Lower leg skin (tissue), 4 donors: ENCODE data around the gene TUBA4A. TPM values are rescaled to one million over a fixed set of nuclear protein-coding genes. Genes with fewer than 3 reads are reported as not detected.
"Not testable (repeated sequence)": the region's sequence is repeated elsewhere in the genome, so short reads cannot be mapped to it uniquely, and the experiment has no call there.

Experiments used
- DNase-seq, 2 donors: peaks; one replicate each; pipeline ENCODE4 v3.0.0-alpha.2; 2019; ENCODE audit warnings: low spot score in 2 of 2
- H3K4me3 ChIP-seq: fragments of 200-600 bp; sonication (generic); 2 replicates; pipeline ENCODE4 v1.5.1; 2017; ENCODE audit warnings: mild to moderate bottlenecking, low read depth; ENCODE audit not compliant: poor library complexity, severe bottlenecking
- POLR2A ChIP-seq, 2 donors: fragments of 450-650 bp; IDR thresholded peaks; one replicate each; pipeline ENCODE4 v1.6.1; 2016 to 2017; ENCODE audit warnings: antibody characterized with exemption in 2 of 2, mild to moderate bottlenecking in 1 of 2, moderate library complexity in 1 of 2
- WGBS, 2 donors: methylation state at CpG; one replicate each; pipeline ENCODE4 v1.1.5; 2018; 5-methylcytosine and 5-hydroxymethylcytosine counted together
- intact Hi-C: fragments of 100-400 bp; cut with DNase I; formaldehyde crosslinking; loops from one replicate; pipeline ENCODE4 v1.15.0; 2023; ENCODE audit warnings: low total_unique reads
- microRNA counts, 2 donors: library from miRNA; unstranded; fragments of <30 nt; microRNA quantifications; one replicate each; lab custom pipeline; 2016
- microRNA-seq, 2 donors: library from miRNA; unstranded; fragments of <30 nt; microRNA quantifications; one replicate each; pipeline ENCODE4, GENCODE V29; 2016; ENCODE audit warnings: borderline replicate concordance in 2 of 2, borderline number of aligned reads in 1 of 2
- total RNA-seq, 4 donors: library from RNA; depleted of rRNA; stranded (reverse); fragments of >200 nt; gene quantifications; one replicate each; pipeline ENCODE4 v1.1.0, GENCODE V29; 2016
- TF ChIP-seq, protein P1 (sequence below), 3 donors: fragments of 450-650 bp; IDR thresholded peaks; one replicate each; pipeline ENCODE4 v1.5.1; 2016; ENCODE audit warnings: antibody characterized with exemption in 3 of 3, mild to moderate bottlenecking in 3 of 3, moderate library complexity in 2 of 3

The TUBA4A gene
- total RNA-seq, 4 donors from 2014 or later = 181 to 522 (median 240) TPM

DNA sequence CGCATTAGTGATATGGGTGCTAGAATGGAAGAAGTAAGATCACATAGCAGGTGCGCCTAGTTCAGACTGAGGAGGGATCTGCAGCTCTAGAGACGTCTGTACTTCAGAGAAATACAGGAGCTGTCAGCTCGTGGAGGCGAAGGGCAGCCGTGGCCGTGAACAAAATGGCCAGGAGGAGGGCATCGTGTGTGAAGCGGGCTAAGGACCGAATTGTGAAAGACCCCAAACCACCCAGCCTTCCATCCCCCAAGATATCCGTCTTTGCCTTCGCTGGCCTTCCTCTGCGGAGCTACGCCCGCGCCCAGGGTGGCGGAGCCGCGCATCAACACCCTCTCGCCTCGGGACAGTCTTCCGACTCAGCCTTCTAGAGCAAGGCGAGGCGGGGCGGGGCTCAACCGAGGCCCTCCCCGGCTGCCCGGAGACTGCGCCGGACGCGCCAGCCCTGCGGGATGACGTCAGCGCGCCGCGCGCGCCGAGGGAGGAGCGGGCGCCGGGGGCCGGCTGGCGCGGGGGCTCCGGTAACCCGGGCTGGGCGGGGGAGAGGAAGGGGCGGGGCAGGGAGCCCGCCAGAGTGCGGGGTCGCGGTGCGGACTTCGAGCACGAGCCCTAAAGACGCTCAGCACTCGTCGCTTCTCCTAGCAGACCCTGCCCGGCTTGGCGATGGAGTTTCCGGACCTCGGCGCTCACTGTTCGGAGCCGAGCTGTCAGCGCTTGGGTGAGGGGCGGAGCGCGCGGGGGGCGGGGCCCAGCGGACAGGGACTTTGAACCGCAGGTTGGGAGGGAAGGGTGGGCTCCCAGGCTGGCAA is 47.2 kb downstream of the TUBA4A start, which contains the start of gene ZFAND2B:
ZFAND2B (plus strand) TSS at position 455 of the 806 bp plus-strand sequence; CDS start at position 661, 206 bp downstream.
- TF ChIP-seq, protein P1, sequence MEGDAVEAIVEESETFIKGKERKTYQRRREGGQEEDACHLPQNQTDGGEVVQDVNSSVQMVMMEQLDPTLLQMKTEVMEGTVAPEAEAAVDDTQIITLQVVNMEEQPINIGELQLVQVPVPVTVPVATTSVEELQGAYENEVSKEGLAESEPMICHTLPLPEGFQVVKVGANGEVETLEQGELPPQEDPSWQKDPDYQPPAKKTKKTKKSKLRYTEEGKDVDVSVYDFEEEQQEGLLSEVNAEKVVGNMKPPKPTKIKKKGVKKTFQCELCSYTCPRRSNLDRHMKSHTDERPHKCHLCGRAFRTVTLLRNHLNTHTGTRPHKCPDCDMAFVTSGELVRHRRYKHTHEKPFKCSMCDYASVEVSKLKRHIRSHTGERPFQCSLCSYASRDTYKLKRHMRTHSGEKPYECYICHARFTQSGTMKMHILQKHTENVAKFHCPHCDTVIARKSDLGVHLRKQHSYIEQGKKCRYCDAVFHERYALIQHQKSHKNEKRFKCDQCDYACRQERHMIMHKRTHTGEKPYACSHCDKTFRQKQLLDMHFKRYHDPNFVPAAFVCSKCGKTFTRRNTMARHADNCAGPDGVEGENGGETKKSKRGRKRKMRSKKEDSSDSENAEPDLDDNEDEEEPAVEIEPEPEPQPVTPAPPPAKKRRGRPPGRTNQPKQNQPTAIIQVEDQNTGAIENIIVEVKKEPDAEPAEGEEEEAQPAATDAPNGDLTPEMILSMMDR (IDR thresholded peaks at IDR 0.05) = no peak
- TF ChIP-seq POLR2A (IDR thresholded peaks at IDR 0.05) = peak in 1 of 2 donors; percentile 70
- intact Hi-C loops = no loop called here
- peak; percentile 93 to 99 for DNase-seq
- H3K4me3 ChIP-seq = peak within 1 kb of the TSS; percentile 50
- 1 to 2% methylated on average over 41 to 58 of the region's 76 CpGs for WGBS, 2 donors

GRCh38 chr2:219205981-219206327 is 47.8 kb downstream of the TUBA4A start:
- DNase-seq = peak in 1 of 2 donors; percentile 84
- intact Hi-C loops = no loop called here
- TF ChIP-seq, protein P1 (IDR thresholded peaks at IDR 0.05) = no peak
- no peak for TF ChIP-seq POLR2A (IDR thresholded peaks at IDR 0.05)
- 20 to 23% methylated on average over 7 of the region's 7 CpGs for WGBS, 2 donors
- H3K4me3 ChIP-seq = no peak overlapping the region

GRCh38 chr2:219205165-219205538 is 48.6 kb downstream of the TUBA4A start:
- 84 to 87% methylated on average over 5 of the region's 5 CpGs for WGBS, 2 donors
- TF ChIP-seq, protein P1 (IDR thresholded peaks at IDR 0.05) = no peak
- no peak for TF ChIP-seq POLR2A (IDR thresholded peaks at IDR 0.05)
- intact Hi-C loops = no loop called here
- no peak overlapping the region for H3K4me3 ChIP-seq
- DNase-seq = peak in 1 of 2 donors; percentile 17

- 86 to 90% methylated on average over 7 of the region's 7 CpGs for WGBS, 2 donors
- peak in 1 of 2 donors; percentile 17 for DNase-seq
- intact Hi-C loops = no loop called here
- TF ChIP-seq POLR2A (IDR thresholded peaks at IDR 0.05) = no peak
- TF ChIP-seq, protein P1 (IDR thresholded peaks at IDR 0.05) = no peak
- no peak overlapping the region for H3K4me3 ChIP-seq
Observed at GRCh38 chr2:219204425-219205164, 49.1 kb downstream of the TUBA4A start.

DNA sequence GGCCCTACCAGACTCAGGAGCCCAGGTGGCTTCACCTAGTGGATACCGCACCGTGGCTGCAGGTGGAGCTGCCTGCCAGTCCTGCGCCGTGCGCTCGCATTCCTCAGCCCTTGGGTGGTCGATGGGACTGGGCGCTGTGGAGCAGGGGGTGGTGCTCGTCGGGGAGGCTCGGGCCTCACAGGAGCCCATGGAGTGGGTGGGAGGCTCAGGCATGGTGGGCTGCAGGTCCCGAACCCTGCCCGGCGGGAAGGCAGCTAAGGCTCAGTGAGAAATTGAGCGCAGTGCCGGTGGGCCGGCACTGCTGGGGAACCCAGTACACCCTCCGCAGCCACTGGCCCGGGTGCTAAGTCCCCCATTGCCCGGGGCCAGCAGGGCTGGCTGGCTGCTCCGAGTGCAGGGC is 52.4 kb downstream of the TUBA4A start:
- 75 to 93% methylated on average over 13 to 21 of the region's 21 CpGs for WGBS, 2 donors
- H3K4me3 ChIP-seq, intact Hi-C loops: not testable (repeated sequence)
- peak in 1 of 2 donors; percentile 58 for DNase-seq

DNA sequence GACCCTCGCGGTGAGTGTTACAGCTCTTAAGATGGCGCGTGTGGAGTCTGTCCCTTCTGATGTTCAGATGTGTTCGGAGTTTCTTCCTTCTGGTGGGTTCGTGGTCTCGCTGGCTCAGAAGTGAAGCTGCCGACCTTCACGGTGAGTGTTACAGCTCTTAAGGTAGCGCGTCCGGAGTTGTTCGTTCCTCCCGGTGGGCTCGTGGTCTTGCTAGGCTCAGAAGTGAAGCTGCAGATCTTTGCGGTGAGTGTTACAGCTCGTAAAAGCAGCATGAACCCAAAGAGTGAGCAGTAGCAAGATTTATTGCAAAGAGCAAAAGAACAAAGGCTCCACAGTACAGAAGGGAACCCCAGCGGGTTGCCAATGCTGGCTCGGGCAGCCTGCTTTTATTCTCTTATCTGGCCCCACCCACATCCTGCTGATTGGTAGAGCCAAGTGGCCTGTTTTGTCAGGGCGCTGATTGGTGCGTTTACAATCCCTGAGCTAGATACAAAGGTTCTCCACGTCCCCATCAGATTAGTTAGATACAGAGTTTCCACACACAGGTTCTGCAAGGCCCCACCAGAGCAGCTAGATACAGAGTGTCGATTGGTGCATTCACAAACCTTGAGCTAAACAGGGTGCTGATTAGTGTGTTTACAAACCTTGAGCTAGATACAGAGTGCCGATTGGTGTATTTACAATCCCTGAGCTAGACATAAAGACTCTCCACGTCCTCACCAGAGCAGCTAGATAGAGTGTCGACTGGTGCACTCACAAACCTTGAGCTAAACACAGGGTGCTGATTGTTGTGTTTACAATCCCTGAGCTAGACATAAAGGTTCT is 53.0 kb downstream of the TUBA4A start:
- WGBS, 2 donors = 77 to 80% methylated on average over 26 of the region's 26 CpGs
- DNase-seq = peak in 1 of 2 donors; percentile 45
- intact Hi-C loops, H3K4me3 ChIP-seq: not testable (repeated sequence)

MicroRNAs encoded within 50 kb of the gene (microRNA counts, 767-probe panel; counts per million panel counts)
- microRNA hsa-miR-153 (lab: Ali Mortazavi, UCI) = 0 to 358 counts per million in 2 donors

Small RNA genes lying within 50 kb of the gene (microRNA-seq; reads per million reads assigned to microRNA genes)
- gene MIR153-1 = 0 reads per million in 2 donors

Other genes with a start within 250 kb of the TUBA4A start
- gene CFAP65, start 212.4 kb downstream of the TUBA4A start, total RNA-seq = not detected
- gene IHH, start 193.0 kb downstream of the TUBA4A start, total RNA-seq = under 1 TPM in 1 of 4 donors, not detected in 3; 0.30 TPM
- 10 to 100 TPM; 13.2 to 20.9 (median 18.4) TPM for gene NHEJ1, start 93.1 kb downstream of the TUBA4A start, total RNA-seq
- 1 to 10 TPM in 2 of 4 donors, under 1 TPM in 2; 0.10 to 4.4 (median 1.0) TPM for gene SLC23A3, start 83.9 kb downstream of the TUBA4A start, total RNA-seq
- 10 to 100 TPM; 48.0 to 76.7 (median 66.9) TPM for gene CNPPD1, start 77.0 kb downstream of the TUBA4A start, total RNA-seq
- 100 to 1,000 TPM in 2 of 4 donors, 10 to 100 TPM in 2; 88.7 to 110 (median 98.3) TPM for gene RETREG2, start 75.6 kb downstream of the TUBA4A start, total RNA-seq
- gene ZFAND2B, start 47.1 kb downstream of the TUBA4A start, total RNA-seq = 10 to 100 TPM; 63.0 to 76.4 (median 63.3) TPM
- 10 to 100 TPM; 16.9 to 33.1 (median 18.6) TPM for gene ABCB6, start 35.0 kb downstream of the TUBA4A start, total RNA-seq
- 10 to 100 TPM; 57.6 to 92.8 (median 61.9) TPM for gene ATG9A, start 24.3 kb downstream of the TUBA4A start, total RNA-seq
- 10 to 100 TPM; 45.9 to 97.6 (median 52.5) TPM for gene ANKZF1, start 24.1 kb downstream of the TUBA4A start, total RNA-seq
- 1 to 10 TPM; 1.6 to 7.7 (median 3.9) TPM for gene GLB1L, start 8.5 kb downstream of the TUBA4A start, total RNA-seq
- gene STK16, start 8.4 kb downstream of the TUBA4A start, total RNA-seq = 10 to 100 TPM; 12.9 to 26.4 (median 13.8) TPM
- not detected for gene TUBA4B, start 675 bp downstream of the TUBA4A start, total RNA-seq
- 100 to 1,000 TPM; 125 to 152 (median 140) TPM for gene DNAJB2, start 25.4 kb upstream of the TUBA4A start, total RNA-seq
- gene PTPRN, start 55.5 kb upstream of the TUBA4A start, total RNA-seq = under 1 TPM in 1 of 4 donors, not detected in 3; 0.23 TPM
- not detected for gene RESP18, start 78.8 kb upstream of the TUBA4A start, total RNA-seq
- gene DNPEP, start 134.0 kb upstream of the TUBA4A start, total RNA-seq = 10 to 100 TPM; 52.7 to 64.0 (median 57.6) TPM
- 100 to 1,000 TPM in 1 of 4 donors, 10 to 100 TPM in 3; 19.4 to 163 (median 37.8) TPM for gene DES, start 164.5 kb upstream of the TUBA4A start, total RNA-seq
- 10 to 100 TPM in 1 of 4 donors, 1 to 10 TPM in 3; 3.3 to 11.4 (median 5.3) TPM for gene SPEG, start 180.9 kb upstream of the TUBA4A start, total RNA-seq
- gene GMPPA, start 245.0 kb upstream of the TUBA4A start, total RNA-seq = 10 to 100 TPM in 3 of 4 donors, 1 to 10 TPM in 1; 5.4 to 29.9 (median 19.8) TPM